Esophagus squamous epithelium (tissue), 5 donors: ENCODE data around the gene HMGCL. TPM values are rescaled to one million over a fixed set of nuclear protein-coding genes. Genes with fewer than 3 reads are reported as not detected.

Experiments
- DNase-seq: peaks from one replicate; lab custom pipeline; 2025; lab: John Stamatoyannopoulos, UW
- H3K27ac ChIP-seq, 4 donors: fragments of 200-600 bp; sonication (generic); one replicate each; pipeline ENCODE4 v1.5.1; 2016 to 2019; ENCODE audit warnings: mild to moderate bottlenecking in 1 of 4
- H3K27me3 ChIP-seq, 4 donors: fragments of 200-600 bp; sonication (generic); 1 replicate in 3 of 4; 2 replicates in 1 of 4; pipeline versions ENCODE4 v1.5.1 to v1.6.0; 2017 to 2021; ENCODE audit warnings: antibody characterized with exemption in 1 of 4
- H3K36me3 ChIP-seq, 3 donors: fragments of 200-600 bp; sonication (generic); one replicate each; pipeline ENCODE4 v1.5.1; 2016 to 2019
- H3K4me1 ChIP-seq, 3 donors: fragments of 200-600 bp; sonication (generic); one replicate each; pipeline ENCODE4 v1.5.1; 2017 to 2019
- H3K4me3 ChIP-seq, 4 donors: fragments of 200-600 bp; sonication (generic); 1 replicate in 3 of 4; 2 replicates in 1 of 4; pipeline ENCODE4 v1.5.1; 2016 to 2019; ENCODE audit warnings: mild to moderate bottlenecking in 2 of 4, moderate library complexity in 1 of 4
- H3K9me3 ChIP-seq, 3 donors: fragments of 200-600 bp; sonication (generic); one replicate each; pipeline ENCODE4 v1.5.1; 2016 to 2019
- CTCF ChIP-seq, 6 experiments: fragments of 450-650 bp in 4 of 6; fragments of 200-600 bp in 2 of 6; sonication (generic) in 2 of 6; IDR thresholded peaks; one replicate each; pipeline ENCODE4 v1.5.1; 2016 to 2019; ENCODE audit warnings: antibody characterized with exemption in 6 of 6, mild to moderate bottlenecking in 4 of 6, moderate library complexity in 4 of 6
- POLR2A ChIP-seq, 4 donors: fragments of 450-650 bp; IDR thresholded peaks; one replicate each; pipeline ENCODE4 v1.6.1; 2017; ENCODE audit warnings: antibody characterized with exemption in 4 of 4, mild to moderate bottlenecking in 4 of 4, moderate library complexity in 3 of 4
- WGBS, 2 donors: methylation state at CpG; one replicate each; pipeline ENCODE4 v1.1.5; 2018; 5-methylcytosine and 5-hydroxymethylcytosine counted together
- intact Hi-C: fragments of 100-400 bp; cut with DNase I; formaldehyde crosslinking; loops from one replicate; pipeline ENCODE4 v1.15.0; 2022
- total RNA-seq, 4 donors: library from RNA; depleted of rRNA; stranded (reverse); fragments of >200 nt; gene quantifications; one replicate each; pipeline ENCODE4 v1.1.0, GENCODE V29; 2016
- donor health status: DM: yes; HTN: yes; CAD: no.

HMGCL gene
- total RNA-seq, 4 donors from 2014 or later, result 14.3 to 38.9 (median 26.6) TPM

- Histone ChIP-seq H3K27me3 (no peaks in the 10 kb centered on the region), H3K4me1 (peaks cover 0 to 23% (median 3%) of the 10 kb centered on the region in 3 donors), H3K4me3 (peak overlapping the region; percentile 58 to 98 (median 92)), H3K36me3 (no peaks in the 10 kb centered on the region), H3K27ac (peak overlapping the region; percentile 84 to 97 (median 94)), H3K9me3 (no peaks in the 10 kb centered on the region)
- WGBS, 2 donors, result 48 to 53% methylated on average over 21 to 23 of the region's 24 CpGs
- TF ChIP-seq POLR2A (IDR thresholded peaks at IDR 0.05) (no peak), CTCF (IDR thresholded peaks at IDR 0.05) (no peak)
- DNase-seq, result no peak
- intact Hi-C loops, result no loop called here
These were observed 713 bp upstream of the HMGCL start for GRCh38 chr1:23825762-23826522.

- Histone ChIP-seq H3K4me1 (peaks cover 0 to 23% (median 3%) of the 10 kb centered on the region in 3 donors), H3K4me3 (peak overlapping the region; percentile 58 to 98 (median 92)), H3K9me3 (no peaks in the 10 kb centered on the region), H3K27me3 (no peaks in the 10 kb centered on the region), H3K27ac (peak overlapping the region; percentile 84 to 97 (median 94)), H3K36me3 (peaks cover 0 to 8% (median 0%) of the 10 kb centered on the region in 3 donors)
- intact Hi-C loops, result no loop called here
- no peak for TF ChIP-seq CTCF (IDR thresholded peaks at IDR 0.05)
- TF ChIP-seq POLR2A (IDR thresholded peaks at IDR 0.05), result no peak
- DNase-seq, result no peak
- WGBS, 2 donors, result 1 to 6% methylated on average over 8 of the region's 8 CpGs
These were observed 536 bp downstream of the HMGCL start for GRCh38 chr1:23824711-23825075.

DNA sequence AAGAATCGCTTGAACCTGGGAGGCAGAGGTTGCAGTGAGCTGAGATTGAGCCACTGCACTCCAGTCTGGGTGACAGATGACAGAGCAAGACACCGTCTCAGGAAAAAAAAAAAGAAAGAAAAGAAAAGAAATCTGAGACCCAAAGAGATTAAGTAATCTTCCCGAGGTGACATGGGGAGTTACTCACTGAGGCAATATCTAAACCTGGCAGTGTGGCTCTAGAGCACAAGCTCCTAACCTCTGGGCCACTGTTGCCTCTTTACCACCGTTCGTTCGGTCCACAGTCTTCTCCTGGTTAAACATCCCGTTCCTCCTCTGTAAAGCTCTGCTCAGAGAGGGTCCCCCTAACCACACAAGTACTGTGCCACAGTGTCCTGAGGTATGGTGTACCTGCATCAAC lies 1.5 kb downstream of the HMGCL start:
- WGBS, 2 donors, result 79 to 80% methylated on average over 6 to 7 of the region's 7 CpGs
- Histone ChIP-seq H3K9me3 (no peaks in the 10 kb centered on the region), H3K27me3 (no peaks in the 10 kb centered on the region), H3K36me3 (peaks cover 0 to 17% (median 0%) of the 10 kb centered on the region in 3 donors), H3K4me1 (peaks cover 0 to 23% (median 3%) of the 10 kb centered on the region in 3 donors), H3K27ac (no peak overlapping the region), H3K4me3 (peak overlapping the region in 1 of 4 donors; percentile 87)
- no peak for TF ChIP-seq POLR2A (IDR thresholded peaks at IDR 0.05)
- no peak for TF ChIP-seq CTCF (IDR thresholded peaks at IDR 0.05)
- DNase-seq, result no peak
- intact Hi-C loops, result no loop called here

GRCh38 chr1:23817633-23818032 lies 7.6 kb downstream of the HMGCL start:
- TF ChIP-seq POLR2A (IDR thresholded peaks at IDR 0.05) (no peak), CTCF (IDR thresholded peaks at IDR 0.05) (no peak)
- H3K4me3 ChIP-seq, result no peak overlapping the region
- DNase-seq, result no peak
- no peaks in the 10 kb centered on the region for H3K27me3 ChIP-seq
- peaks cover 7 to 79% (median 16%) of the 10 kb centered on the region in 3 donors for H3K36me3 ChIP-seq
- no peak overlapping the region for H3K27ac ChIP-seq
- H3K4me1 ChIP-seq, result no peaks in the 10 kb centered on the region
- intact Hi-C loops, result no loop called here
- 71 to 84% methylated on average over 3 of the region's 3 CpGs for WGBS, 2 donors
- H3K9me3 ChIP-seq, result no peaks in the 10 kb centered on the region

- no peaks in the 10 kb centered on the region for H3K27me3 ChIP-seq
- peaks cover 7 to 86% (median 16%) of the 10 kb centered on the region in 3 donors for H3K36me3 ChIP-seq
- H3K4me3 ChIP-seq, result no peak overlapping the region
- H3K9me3 ChIP-seq, result no peaks in the 10 kb centered on the region
- DNase-seq, result no peak
- no peak for TF ChIP-seq CTCF (IDR thresholded peaks at IDR 0.05)
- TF ChIP-seq POLR2A (IDR thresholded peaks at IDR 0.05), result no peak
- intact Hi-C loops, result no loop called here
- no peaks in the 10 kb centered on the region for H3K4me1 ChIP-seq
- H3K27ac ChIP-seq, result no peak overlapping the region
These were observed 8.3 kb downstream of the HMGCL start for GRCh38 chr1:23816906-23817305.
